ENCODE measurements around the gene RNU5D-1. TPM values are rescaled to one million over a fixed set of nuclear protein-coding genes. Genes with fewer than 3 reads are reported as not detected.

The RNU5D-1 gene
- total and polyA plus RNA-seq, 10 of the 15 experiments (the other 5 are each of a cell fraction or from before 2014, with no cell fraction given): not detected

- TF ChIP-seq E2F8 (IDR thresholded peaks at IDR 0.05; ENCODE audit: low read depth, partially characterized antibody) (no peak), BMI1 (IDR thresholded peaks at IDR 0.05; ENCODE audit: borderline replicate concordance) (no peak), ATF2 (IDR thresholded peaks at IDR 0.05; ENCODE audit: low read length) (peak; percentile 81), BCLAF1 (IDR thresholded peaks at IDR 0.05) (no peak), RBBP5 (conservative IDR thresholded peaks at IDR 0.05) (no peak), SMAD1 (IDR thresholded peaks at IDR 0.05; ENCODE audit: low read depth, partially characterized antibody) (no peak), CEBPB (IDR thresholded peaks at IDR 0.05; ENCODE audit: borderline replicate concordance in 1 of 2, low read depth in 2 of 2, low read length in 2 of 2) (no peak), SRF (IDR thresholded peaks at IDR 0.05; ENCODE audit: low read depth in 2 of 2, low read length in 2 of 2) (no peak), CREB1 (IDR thresholded peaks at IDR 0.05; ENCODE audit: low read depth) (peak; percentile 39; the same call in 1 of the 2 replicates), PBX3 (IDR thresholded peaks at IDR 0.05; ENCODE audit: insufficient replicate concordance, low read depth, low read length) (no peak)
Measured at GRCh38 chr1:44684525-44684924, 46.4 kb downstream of the RNU5D-1 start (continued).
